Lower leg skin (tissue), 3 donors: ENCODE data around the gene SEPHS1.

Source experiments
- POLR2A ChIP-seq, 2 donors: fragments of 450-650 bp; IDR thresholded peaks; one replicate each; pipeline ENCODE4 v1.6.1; 2016 to 2017; ENCODE audit warnings: antibody characterized with exemption in 2 of 2, mild to moderate bottlenecking in 1 of 2, moderate library complexity in 1 of 2
- TF ChIP-seq, protein P1 (sequence below), 3 donors: fragments of 450-650 bp; IDR thresholded peaks; one replicate each; pipeline ENCODE4 v1.5.1; 2016; ENCODE audit warnings: antibody characterized with exemption in 3 of 3, mild to moderate bottlenecking in 3 of 3, moderate library complexity in 2 of 3

DNA sequence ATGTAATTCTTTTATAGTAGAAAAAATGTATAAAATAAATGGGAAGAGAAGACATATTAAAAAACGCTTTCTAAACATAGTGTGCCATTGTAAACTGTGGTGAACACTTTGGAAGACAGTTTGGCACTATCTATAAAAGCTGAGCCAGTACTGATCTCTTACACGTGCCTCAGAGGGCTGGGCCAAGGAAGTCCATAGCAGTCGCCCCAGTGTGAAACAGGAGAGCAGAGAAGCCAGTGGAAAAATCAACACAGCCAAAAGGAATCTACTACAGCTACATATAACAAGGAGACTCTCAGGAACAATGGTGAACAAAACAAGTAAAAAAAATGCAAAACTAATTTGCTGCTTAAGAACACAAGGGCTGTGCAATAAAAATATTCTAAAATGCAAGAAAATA is 20.6 kb downstream of the SEPHS1 start:
- TF ChIP-seq, protein P1, sequence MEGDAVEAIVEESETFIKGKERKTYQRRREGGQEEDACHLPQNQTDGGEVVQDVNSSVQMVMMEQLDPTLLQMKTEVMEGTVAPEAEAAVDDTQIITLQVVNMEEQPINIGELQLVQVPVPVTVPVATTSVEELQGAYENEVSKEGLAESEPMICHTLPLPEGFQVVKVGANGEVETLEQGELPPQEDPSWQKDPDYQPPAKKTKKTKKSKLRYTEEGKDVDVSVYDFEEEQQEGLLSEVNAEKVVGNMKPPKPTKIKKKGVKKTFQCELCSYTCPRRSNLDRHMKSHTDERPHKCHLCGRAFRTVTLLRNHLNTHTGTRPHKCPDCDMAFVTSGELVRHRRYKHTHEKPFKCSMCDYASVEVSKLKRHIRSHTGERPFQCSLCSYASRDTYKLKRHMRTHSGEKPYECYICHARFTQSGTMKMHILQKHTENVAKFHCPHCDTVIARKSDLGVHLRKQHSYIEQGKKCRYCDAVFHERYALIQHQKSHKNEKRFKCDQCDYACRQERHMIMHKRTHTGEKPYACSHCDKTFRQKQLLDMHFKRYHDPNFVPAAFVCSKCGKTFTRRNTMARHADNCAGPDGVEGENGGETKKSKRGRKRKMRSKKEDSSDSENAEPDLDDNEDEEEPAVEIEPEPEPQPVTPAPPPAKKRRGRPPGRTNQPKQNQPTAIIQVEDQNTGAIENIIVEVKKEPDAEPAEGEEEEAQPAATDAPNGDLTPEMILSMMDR (IDR thresholded peaks at IDR 0.05), result no peak
- TF ChIP-seq POLR2A (IDR thresholded peaks at IDR 0.05), result no peak
